ENCODE results near the gene DHX58.

DHX58 gene

GRCh38 chr17:42129109-42129837, 16.8 kb upstream of the DHX58 start:
- DNase-seq: no peak

GRCh38 chr17:42127414-42127813, 14.9 kb upstream of the DHX58 start:
- no peak for DNase-seq

GRCh38 chr17:42126836-42127235, 14.3 kb upstream of the DHX58 start:
- no peak for DNase-seq

- DNase-seq: no peak
Measured at GRCh38 chr17:42125565-42125964, 13.1 kb upstream of the DHX58 start.

- no peak for DNase-seq
Measured at GRCh38 chr17:42124256-42124655, 11.7 kb upstream of the DHX58 start.

GRCh38 chr17:42122371-42123303, 10.1 kb upstream of the DHX58 start, which contains the start of gene HSPB9:
Gene HSPB9 (plus strand): TSS chr17:42122804. CDS start chr17:42122851, 47 bp downstream.
- DNase-seq: no peak

GRCh38 chr17:42120770-42121769, 8.6 kb upstream of the DHX58 start, which contains the start of gene KAT2A:
Gene KAT2A (minus strand): TSS chr17:42121367. CDS start chr17:42121304, 63 bp downstream.
- DNase-seq: peak; percentile 87

- no peak for DNase-seq
Measured at GRCh38 chr17:42120161-42120769, 7.8 kb upstream of the DHX58 start.

GRCh38 chr17:42119301-42119700, 6.8 kb upstream of the DHX58 start:
- DNase-seq: no peak

- DNase-seq: peak; percentile 60
Measured at GRCh38 chr17:42118545-42118944, 6.0 kb upstream of the DHX58 start.

- no peak for DNase-seq
Measured at GRCh38 chr17:42118126-42118510, 5.6 kb upstream of the DHX58 start.

GRCh38 chr17:42117397-42118125, 5.0 kb upstream of the DHX58 start:
- no peak for DNase-seq

GRCh38 chr17:42116705-42117396, 4.3 kb upstream of the DHX58 start:
- DNase-seq: peak; percentile 86

- no peak for DNase-seq
Measured at GRCh38 chr17:42114118-42114517, 1.6 kb upstream of the DHX58 start.

- no peak for DNase-seq
Measured at GRCh38 chr17:42113293-42114069, 967 bp upstream of the DHX58 start.

GRCh38 chr17:42111871-42112551, 503 bp downstream of the DHX58 start:
- DNase-seq: no peak

GRCh38 chr17:42111265-42111636, 1.3 kb downstream of the DHX58 start:
- DNase-seq: no peak

- no peak for DNase-seq
Measured at GRCh38 chr17:42110301-42111264, 1.9 kb downstream of the DHX58 start.

All from stimulated activated CD4-positive, alpha-beta T cell treated with anti-CD3 and anti-CD28 coated beads, Interleukin-15, amount 100 ng/mL, for 24 hours (primary cell).